Activated CD8-positive, alpha-beta memory T cell treated with anti-CD3 and anti-CD28 coated beads, Interleukin-2, amount 10 ng/mL, durations not matched to agents 7 days and 5 days (primary cell): ENCODE measurements around the gene COL28A1. TPM values are rescaled to one million over a fixed set of nuclear protein-coding genes. Genes with fewer than 3 reads are reported as not detected.

Experiments used
- ATAC-seq: fragments of 150-1000 bp; cut with Tn5 transposase; one replicate; pipeline ENCODE4 v1.10.0; 2021; ENCODE audit warnings: moderate library complexity
- CTCF ChIA-PET: fragments of 350-600 bp; sonication (Branson Sonifier 250); formaldehyde crosslinking; loops from one replicate; lab custom pipeline; 2021; ENCODE audit warnings: antibody characterized with exemption; lab: Charles Lee
- DNase-seq: peaks from one replicate; pipeline ENCODE4 v3.0.0-alpha.2; 2020
- H3K27ac Mint-ChIP-seq: one replicate; pipeline ENCODE4 v1.8.0; 2021; ENCODE audit warnings: mild to moderate bottlenecking, mixed read lengths
- H3K27me3 Mint-ChIP-seq: one replicate; pipeline ENCODE4 v1.8.0; 2021; ENCODE audit warnings: mixed read lengths
- H3K36me3 Mint-ChIP-seq: one replicate; pipeline ENCODE4 v1.8.0; 2021; ENCODE audit warnings: mild to moderate bottlenecking, mixed read lengths
- H3K4me1 Mint-ChIP-seq: one replicate; pipeline ENCODE4 v1.8.0; 2021; ENCODE audit warnings: mixed read lengths
- H3K4me3 Mint-ChIP-seq: one replicate; pipeline ENCODE4 v1.8.0; 2021; ENCODE audit warnings: mild to moderate bottlenecking, moderate library complexity, mixed read lengths
- H3K9me3 Mint-ChIP-seq: one replicate; pipeline ENCODE4 v1.8.0; 2022; ENCODE audit warnings: low read depth, mixed read lengths
- total RNA-seq, 2 experiments: library from RNA; stranded (reverse); gene quantifications; one replicate each; pipeline ENCODE4 v1.2.3, GENCODE V29; 2021

COL28A1 gene
- total RNA-seq, 2 experiments from 2014 or later: not detected

DNA sequence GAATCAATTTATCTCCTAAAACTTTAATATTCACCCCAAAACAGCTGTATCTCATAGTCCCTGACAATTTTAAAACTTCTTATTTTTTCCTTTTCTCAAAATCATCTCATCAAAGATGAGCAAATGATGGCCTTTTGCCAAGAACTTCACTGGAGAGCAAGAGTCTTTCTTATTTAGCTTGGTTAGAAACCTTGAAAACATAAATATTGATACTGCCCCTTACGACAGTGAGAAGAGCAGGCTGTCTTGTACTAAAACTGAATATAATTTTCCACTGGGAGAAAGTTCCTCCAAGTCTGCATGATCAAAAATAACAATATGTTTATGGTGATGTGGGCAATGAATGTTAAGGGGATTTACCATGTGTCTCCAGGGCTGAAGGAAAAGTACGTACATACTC, 109.0 kb downstream of the COL28A1 start:
- Mint-ChIP-seq H3K36me3 (no peaks in the 10 kb centered on the region), H3K27me3 (peaks cover 15% of the 10 kb centered on the region), H3K4me3 (no peak overlapping the region), H3K27ac (no peak overlapping the region), H3K9me3 (no peaks in the 10 kb centered on the region), H3K4me1 (peaks cover 6% of the 10 kb centered on the region)
- DNase-seq (no peak), ATAC-seq (no peak)
- CTCF ChIA-PET: interaction anchor here (1.2 to 2.5 kb wide), 2 partner anchors 245 to 323 kb away, joined by 4 to 8 read pairs; partner anchors contain the start of gene C1GALT1

DNA sequence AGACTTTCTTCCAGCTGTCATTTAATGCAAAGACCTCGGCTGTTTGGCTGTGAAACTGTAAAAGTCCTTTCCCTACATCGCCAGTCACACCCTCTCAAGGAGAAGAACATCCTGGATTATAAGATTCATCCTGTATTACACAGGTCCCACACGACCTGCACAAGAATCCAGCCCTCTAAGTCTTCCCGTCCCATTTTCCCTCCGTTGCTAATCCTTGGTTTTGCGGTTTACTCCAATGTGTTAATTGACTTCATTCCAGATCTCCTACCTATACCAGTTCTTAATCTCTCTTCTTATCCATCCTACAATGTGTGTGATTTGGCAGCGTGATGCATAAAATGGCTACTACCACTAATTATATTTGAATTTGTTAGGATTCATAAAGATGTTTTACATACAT, 110.4 kb downstream of the COL28A1 start:
- Mint-ChIP-seq H3K4me3 (peak overlapping the region; percentile 12), H3K9me3 (no peaks in the 10 kb centered on the region), H3K27ac (no peak overlapping the region), H3K36me3 (no peaks in the 10 kb centered on the region), H3K4me1 (peaks cover 6% of the 10 kb centered on the region), H3K27me3 (peaks cover 4% of the 10 kb centered on the region)
- no peak for ATAC-seq
- no peak for DNase-seq
- CTCF ChIA-PET: interaction anchor here (2.5 kb wide), 1 partner anchor 244 kb away, joined by 8 read pairs; the partner anchor contains the start of gene C1GALT1

DNA sequence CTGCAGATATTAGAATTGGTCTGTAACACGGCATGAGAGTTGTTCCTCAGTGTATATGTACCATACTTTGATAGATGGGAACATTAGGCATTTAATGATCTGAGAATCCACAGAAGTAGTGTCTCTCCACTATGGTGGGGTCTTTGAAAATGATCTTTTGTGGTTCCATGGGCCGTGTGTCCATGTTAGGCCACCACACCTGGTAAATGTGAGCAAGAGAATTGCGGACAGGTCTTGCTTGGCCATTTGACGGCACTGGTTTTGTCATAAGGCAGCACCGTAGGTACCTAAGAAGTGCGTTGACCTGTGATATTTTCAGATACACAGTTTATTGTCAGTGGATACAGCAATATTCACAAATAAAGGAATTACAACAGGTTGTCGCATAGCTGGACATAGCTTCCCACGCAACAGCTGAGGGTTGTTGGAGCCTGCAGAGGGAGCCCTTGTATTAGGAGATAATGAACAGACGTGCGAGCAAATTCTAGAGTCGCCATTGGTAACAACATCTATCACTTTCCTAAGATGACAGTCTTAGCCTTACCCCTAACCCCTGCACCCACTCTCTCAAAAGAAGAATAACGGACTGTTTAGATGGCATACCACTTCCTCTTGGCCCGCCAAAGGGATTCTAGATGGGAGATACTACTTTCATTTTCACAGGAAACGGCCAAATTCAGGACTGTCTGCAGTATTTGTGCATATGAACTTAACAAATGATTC, 111.4 kb downstream of the COL28A1 start:
- peak overlapping the region; percentile 72 for H3K4me3 Mint-ChIP-seq
- CTCF ChIA-PET: interaction anchor here (0.6 to 2.5 kb wide), 6 partner anchors 8 to 243 kb away, joined by 3 to 8 read pairs (median 4); partner anchors contain the start of gene C1GALT1
- no peaks in the 10 kb centered on the region for H3K36me3 Mint-ChIP-seq
- H3K9me3 Mint-ChIP-seq: no peaks in the 10 kb centered on the region
- ATAC-seq (peak; percentile 87), DNase-seq (peak; percentile 65)
- peaks cover 6% of the 10 kb centered on the region for H3K4me1 Mint-ChIP-seq
- peaks cover 4% of the 10 kb centered on the region for H3K27me3 Mint-ChIP-seq
- H3K27ac Mint-ChIP-seq: peak overlapping the region; percentile 80

DNA sequence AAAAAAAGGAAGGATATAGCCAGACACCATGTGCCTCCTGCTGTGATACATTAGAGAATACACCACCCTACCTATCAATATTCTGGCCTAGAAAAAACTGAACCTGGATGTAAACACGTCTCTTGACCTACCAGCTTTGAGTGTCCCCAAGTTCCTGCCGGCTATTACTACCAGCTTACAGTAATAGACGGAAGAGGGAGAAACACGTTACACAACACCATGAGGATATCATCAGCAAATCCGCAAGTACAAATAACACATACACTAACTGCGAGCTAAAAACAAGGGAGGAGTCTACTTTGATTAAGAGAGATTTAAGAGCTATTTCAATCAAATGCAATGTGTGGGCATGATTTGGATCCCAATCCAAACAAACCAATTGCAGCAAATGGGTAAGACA, 113.0 kb downstream of the COL28A1 start:
- Mint-ChIP-seq H3K36me3 (no peaks in the 10 kb centered on the region), H3K27ac (no peak overlapping the region), H3K4me1 (peaks cover 6% of the 10 kb centered on the region), H3K9me3 (no peaks in the 10 kb centered on the region), H3K27me3 (no peaks in the 10 kb centered on the region), H3K4me3 (no peak overlapping the region)
- no peak for DNase-seq
- no peak for ATAC-seq
- CTCF ChIA-PET: no interaction called here

DNA sequence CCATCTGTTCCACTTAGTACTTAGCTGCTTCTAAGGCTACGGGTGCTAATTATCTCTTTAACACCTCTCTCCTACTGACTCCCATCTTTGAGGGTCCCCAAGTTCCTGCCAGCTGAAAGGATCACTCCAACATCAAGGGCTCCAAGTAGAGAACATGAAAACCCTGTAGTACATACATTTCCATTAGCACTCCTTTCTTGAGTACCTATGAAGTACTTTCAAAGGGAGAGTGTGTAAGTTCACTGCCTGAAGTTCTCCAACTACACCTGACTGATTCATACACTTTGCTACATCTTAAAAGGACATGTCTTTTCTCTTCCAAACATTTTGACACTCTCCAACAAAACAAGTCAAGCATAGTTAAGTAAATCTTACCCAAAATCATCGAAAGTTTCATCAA, 113.8 kb downstream of the COL28A1 start:
- no peaks in the 10 kb centered on the region for H3K36me3 Mint-ChIP-seq
- H3K27ac Mint-ChIP-seq: no peak overlapping the region
- DNase-seq (no peak), ATAC-seq (no peak)
- CTCF ChIA-PET: no interaction called here
- no peak overlapping the region for H3K4me3 Mint-ChIP-seq
- no peaks in the 10 kb centered on the region for H3K27me3 Mint-ChIP-seq
- no peaks in the 10 kb centered on the region for H3K9me3 Mint-ChIP-seq
- H3K4me1 Mint-ChIP-seq: peaks cover 6% of the 10 kb centered on the region

DNA sequence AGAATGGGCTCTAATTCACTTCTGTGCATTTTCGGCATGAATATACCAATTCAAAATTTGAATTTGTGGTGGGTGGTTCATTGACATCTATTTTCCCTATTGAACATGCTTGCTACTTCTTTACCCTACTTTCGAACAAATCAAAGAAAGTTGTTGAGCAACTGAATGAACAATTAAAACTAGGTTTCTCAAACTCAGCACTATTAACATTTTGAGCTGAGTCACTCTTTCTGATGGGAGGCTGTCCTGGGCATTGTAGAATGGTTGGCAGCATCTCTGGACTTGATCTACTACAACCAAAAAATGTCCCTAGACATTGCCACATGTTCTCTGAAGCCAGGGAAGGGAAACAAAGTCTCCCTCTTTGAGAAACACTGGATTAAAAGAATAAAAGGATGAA, 116.7 kb downstream of the COL28A1 start:
- H3K27me3 Mint-ChIP-seq: no peaks in the 10 kb centered on the region
- CTCF ChIA-PET: no interaction called here
- no peaks in the 10 kb centered on the region for H3K36me3 Mint-ChIP-seq
- DNase-seq: no peak
- no peak for ATAC-seq
- H3K9me3 Mint-ChIP-seq: no peaks in the 10 kb centered on the region
- H3K4me1 Mint-ChIP-seq: peaks cover 8% of the 10 kb centered on the region
- no peak overlapping the region for H3K27ac Mint-ChIP-seq
- H3K4me3 Mint-ChIP-seq: no peak overlapping the region

DNA sequence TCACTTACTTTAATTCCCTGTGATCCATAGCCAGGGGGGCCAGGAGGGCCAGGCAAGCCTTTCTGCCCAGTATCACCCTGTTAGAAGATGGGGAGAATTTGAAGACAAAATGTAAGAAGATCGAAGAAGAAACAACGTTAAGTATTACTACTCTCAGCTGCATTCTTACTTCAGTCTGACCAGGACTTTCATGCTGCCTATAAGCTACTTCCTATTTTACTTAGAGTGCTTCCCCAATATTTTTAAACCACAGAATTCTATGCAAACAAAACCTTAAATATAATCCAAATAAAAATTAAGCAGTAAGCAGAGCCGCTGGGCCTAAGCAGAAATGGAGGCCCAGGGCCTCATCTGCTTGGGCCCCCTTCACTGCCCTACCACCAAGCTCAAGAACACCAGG, 117.8 kb downstream of the COL28A1 start:
- H3K4me1 Mint-ChIP-seq: peaks cover 8% of the 10 kb centered on the region
- H3K9me3 Mint-ChIP-seq: no peaks in the 10 kb centered on the region
- no peak for DNase-seq
- CTCF ChIA-PET: no interaction called here
- H3K36me3 Mint-ChIP-seq: no peaks in the 10 kb centered on the region
- no peak overlapping the region for H3K27ac Mint-ChIP-seq
- no peak overlapping the region for H3K4me3 Mint-ChIP-seq
- H3K27me3 Mint-ChIP-seq: no peaks in the 10 kb centered on the region
- ATAC-seq: no peak

DNA sequence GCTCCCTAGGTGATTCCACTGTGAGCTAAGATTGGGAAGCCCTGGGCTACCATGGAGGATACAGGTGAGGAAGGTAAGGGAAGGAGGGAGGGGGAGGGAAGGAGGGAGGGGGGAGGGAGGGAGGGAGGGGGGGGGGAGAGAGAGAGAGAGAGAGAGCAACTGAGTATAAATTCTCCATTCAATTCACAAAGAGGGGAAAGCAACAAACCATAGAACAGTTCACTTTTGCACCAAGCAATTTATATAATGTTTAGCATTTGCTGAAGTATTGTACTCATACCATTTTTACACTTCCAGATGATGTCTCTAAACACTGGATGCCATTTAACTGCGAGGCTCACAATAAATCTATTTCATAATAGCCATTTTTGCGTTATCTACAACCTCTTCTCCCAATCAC, 118.3 kb downstream of the COL28A1 start:
- no peak overlapping the region for H3K27ac Mint-ChIP-seq
- H3K4me3 Mint-ChIP-seq: no peak overlapping the region
- DNase-seq: no peak
- no peak for ATAC-seq
- no peaks in the 10 kb centered on the region for H3K36me3 Mint-ChIP-seq
- no peaks in the 10 kb centered on the region for H3K9me3 Mint-ChIP-seq
- CTCF ChIA-PET: no interaction called here
- no peaks in the 10 kb centered on the region for H3K27me3 Mint-ChIP-seq
- peaks cover 8% of the 10 kb centered on the region for H3K4me1 Mint-ChIP-seq

DNA sequence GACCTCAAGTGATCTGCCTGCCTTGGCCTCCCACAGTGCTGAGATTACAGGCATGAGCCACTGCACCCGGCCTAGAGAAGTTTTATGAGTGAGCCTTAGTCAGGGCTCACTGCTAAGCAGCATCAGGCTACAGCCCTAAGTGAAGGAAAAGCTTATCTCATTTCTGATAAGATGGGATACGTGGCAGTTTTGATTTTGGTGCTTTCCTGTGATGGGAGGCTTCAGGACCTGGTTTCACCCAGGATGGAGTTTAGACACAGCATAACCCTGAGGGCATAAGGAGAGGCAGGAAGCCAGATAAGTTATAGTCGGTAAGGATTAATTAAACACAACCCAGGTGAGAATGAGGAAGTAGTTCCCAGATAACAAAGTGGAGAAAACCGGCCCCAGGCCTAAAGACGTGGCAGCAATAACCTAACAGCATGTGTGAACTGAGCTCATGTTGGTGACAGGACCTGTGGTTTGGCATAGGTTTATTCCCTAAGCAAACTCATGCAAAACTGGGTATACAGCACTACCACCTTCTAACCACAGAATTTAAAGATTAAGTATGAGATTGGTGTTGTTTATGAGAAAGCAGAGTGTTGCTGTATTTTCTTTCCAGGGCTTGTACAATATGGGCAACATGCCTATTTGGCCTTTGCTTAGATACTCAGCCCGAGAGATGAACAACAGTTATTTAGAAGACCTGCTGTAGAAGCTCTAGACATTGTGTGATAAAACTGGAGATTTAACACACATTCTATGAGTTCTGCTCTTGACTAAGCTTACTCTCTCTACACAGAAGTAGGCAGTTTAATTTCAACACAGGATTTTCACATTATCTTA, 119.4 kb downstream of the COL28A1 start:
- ATAC-seq: peak; percentile 57
- DNase-seq: no peak
- CTCF ChIA-PET: interaction anchor here (1.2 kb wide), 1 partner anchor 8 kb away, joined by 3 read pairs; no protein-coding TSS in a partner anchor
- Mint-ChIP-seq H3K4me1 (peaks cover 8% of the 10 kb centered on the region), H3K36me3 (no peaks in the 10 kb centered on the region), H3K4me3 (no peak overlapping the region), H3K9me3 (no peaks in the 10 kb centered on the region), H3K27me3 (no peaks in the 10 kb centered on the region), H3K27ac (no peak overlapping the region)

DNA sequence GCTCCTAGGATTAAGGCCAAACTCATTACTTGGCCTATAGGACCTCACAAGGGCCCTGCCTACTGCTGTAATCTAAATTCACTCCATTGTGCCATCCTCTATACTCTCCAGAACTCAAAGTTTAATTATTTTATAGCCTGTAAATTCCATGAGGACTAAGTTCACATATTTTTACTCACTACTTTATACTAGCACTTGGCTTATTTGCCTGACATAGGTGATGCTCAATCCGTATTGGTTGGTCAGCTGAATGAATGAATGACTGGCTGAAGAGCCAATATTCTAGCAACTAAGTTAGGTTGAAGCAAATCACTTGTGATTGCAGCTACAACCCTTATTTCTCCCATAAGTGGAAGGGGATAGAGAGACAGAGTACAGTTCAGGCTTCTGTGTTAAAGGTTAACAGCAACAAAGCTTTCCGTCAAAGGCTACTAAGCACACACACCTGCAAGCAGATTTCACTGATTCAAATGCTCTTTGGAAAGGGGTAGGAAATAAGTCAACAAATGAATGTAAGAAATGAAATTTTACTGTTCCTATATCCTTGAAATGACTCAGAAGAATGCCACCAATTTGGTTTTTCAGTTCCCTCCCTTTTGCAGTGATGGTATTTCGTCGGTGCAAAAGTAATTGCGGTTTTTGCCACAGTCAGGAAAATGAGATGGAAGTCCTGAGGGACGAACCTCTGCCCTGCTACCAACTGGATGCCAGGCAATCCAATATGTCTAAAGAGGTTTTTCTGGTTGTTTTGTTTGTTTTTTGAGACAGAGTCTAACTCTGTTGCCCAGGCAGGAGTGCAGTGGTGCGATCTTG, 120.7 kb downstream of the COL28A1 start:
- Mint-ChIP-seq H3K4me3 (no peak overlapping the region), H3K4me1 (peaks cover 8% of the 10 kb centered on the region), H3K9me3 (no peaks in the 10 kb centered on the region), H3K27ac (no peak overlapping the region), H3K36me3 (no peaks in the 10 kb centered on the region), H3K27me3 (peaks cover 4% of the 10 kb centered on the region)
- DNase-seq: no peak
- ATAC-seq: no peak
- CTCF ChIA-PET: no interaction called here

DNA sequence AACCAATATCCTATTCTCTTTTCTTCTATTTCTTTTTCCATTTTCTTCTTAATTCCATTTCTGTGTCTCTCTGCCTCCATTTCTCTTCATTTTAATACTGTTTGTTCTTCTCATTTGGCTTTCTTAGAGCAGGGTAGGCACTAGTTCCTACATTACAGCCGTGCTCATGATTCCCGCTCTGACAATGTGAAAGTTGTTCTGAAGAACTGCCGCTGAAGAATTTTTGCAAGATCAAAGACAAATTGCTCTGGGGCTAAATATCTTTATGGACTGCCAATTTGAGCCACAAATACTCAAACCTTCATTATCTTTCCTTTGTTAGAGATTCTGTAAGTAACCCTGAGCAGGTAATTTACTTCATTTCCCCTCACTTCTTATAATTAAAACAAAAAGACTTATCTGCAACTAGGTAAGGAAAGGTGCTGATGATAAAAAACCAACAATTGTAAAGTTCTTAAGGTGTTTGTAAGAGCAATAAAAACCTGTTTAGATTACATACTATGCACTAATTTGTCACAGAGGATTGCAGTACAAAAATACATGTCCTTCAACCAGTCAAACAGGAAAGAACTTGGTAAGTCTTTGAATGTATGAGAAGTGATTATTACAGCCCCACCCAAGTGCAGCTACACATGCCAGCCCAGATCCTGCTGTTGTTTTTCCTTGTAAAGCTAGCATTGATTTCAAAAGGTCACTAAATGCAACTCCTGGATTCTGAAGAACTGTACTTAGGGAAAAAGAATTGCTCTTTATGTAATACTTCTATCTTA, 127.5 kb downstream of the COL28A1 start:
- H3K27me3 Mint-ChIP-seq: peaks cover 12% of the 10 kb centered on the region
- no peak overlapping the region for H3K4me3 Mint-ChIP-seq
- no peak for ATAC-seq
- H3K36me3 Mint-ChIP-seq: peaks cover 4% of the 10 kb centered on the region
- CTCF ChIA-PET: interaction anchor here (1.0 kb wide), 1 partner anchor 305 kb away, joined by 3 read pairs; no protein-coding TSS in a partner anchor
- H3K4me1 Mint-ChIP-seq: no peaks in the 10 kb centered on the region
- H3K27ac Mint-ChIP-seq: no peak overlapping the region
- no peaks in the 10 kb centered on the region for H3K9me3 Mint-ChIP-seq
- DNase-seq: no peak

DNA sequence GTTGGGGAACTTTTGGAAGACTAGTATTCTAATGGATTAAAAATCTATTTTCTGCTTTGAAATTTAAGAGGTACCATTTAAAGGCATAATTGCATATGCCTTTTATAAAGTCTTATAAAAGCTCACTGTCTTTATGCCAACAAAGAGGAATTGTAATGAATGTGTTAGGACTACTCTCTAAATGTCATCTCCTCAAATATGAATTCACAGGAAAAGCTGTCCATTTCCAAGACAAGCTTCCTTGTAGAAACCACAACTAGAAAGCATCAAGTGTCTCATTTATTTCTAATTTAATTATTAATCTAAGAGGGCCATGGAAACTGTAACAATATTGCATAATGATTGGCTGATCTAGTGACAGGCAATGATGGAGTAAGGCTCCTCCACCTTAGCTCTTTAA, 130.2 kb downstream of the COL28A1 start:
- ATAC-seq (no peak), DNase-seq (no peak)
- Mint-ChIP-seq H3K36me3 (peaks cover 4% of the 10 kb centered on the region), H3K4me1 (no peaks in the 10 kb centered on the region), H3K27ac (no peak overlapping the region), H3K4me3 (no peak overlapping the region), H3K27me3 (peaks cover 8% of the 10 kb centered on the region), H3K9me3 (no peaks in the 10 kb centered on the region)
- CTCF ChIA-PET: no interaction called here
